Vagina (tissue), 2 donors: Measurements from ENCODE around the gene PWWP2B.

Source experiments
- CTCF ChIP-seq, 3 experiments: fragments of 450-650 bp in 2 of 3; fragments of 200-600 bp in 1 of 3; sonication (generic) in 1 of 3; IDR thresholded peaks; one replicate each; pipeline ENCODE4 v1.5.1; 2017 to 2019; ENCODE audit warnings: antibody characterized with exemption in 3 of 3, mild to moderate bottlenecking in 2 of 3, moderate library complexity in 2 of 3
- POLR2AphosphoS5 ChIP-seq, 2 donors: sonication (generic); formaldehyde crosslinking; IDR thresholded peaks; one replicate each; pipeline ENCODE4 v1.9.0; 2017; ENCODE audit warnings: antibody characterized with exemption in 2 of 2, mild to moderate bottlenecking in 2 of 2, low read depth in 1 of 2; ENCODE audit not compliant: insufficient read depth in 1 of 2

- TF ChIP-seq CTCF (IDR thresholded peaks at IDR 0.05) (no peak), POLR2AphosphoS5 (IDR thresholded peaks at IDR 0.05; ENCODE audit: insufficient read depth in 1 of 2, low read depth in 1 of 2) (no peak)
Observed at GRCh38 chr10:132416566-132417256, 19.7 kb downstream of the PWWP2B start.
